ENCODE measurements around the gene ATP10A.

Gene ATP10A

DNA sequence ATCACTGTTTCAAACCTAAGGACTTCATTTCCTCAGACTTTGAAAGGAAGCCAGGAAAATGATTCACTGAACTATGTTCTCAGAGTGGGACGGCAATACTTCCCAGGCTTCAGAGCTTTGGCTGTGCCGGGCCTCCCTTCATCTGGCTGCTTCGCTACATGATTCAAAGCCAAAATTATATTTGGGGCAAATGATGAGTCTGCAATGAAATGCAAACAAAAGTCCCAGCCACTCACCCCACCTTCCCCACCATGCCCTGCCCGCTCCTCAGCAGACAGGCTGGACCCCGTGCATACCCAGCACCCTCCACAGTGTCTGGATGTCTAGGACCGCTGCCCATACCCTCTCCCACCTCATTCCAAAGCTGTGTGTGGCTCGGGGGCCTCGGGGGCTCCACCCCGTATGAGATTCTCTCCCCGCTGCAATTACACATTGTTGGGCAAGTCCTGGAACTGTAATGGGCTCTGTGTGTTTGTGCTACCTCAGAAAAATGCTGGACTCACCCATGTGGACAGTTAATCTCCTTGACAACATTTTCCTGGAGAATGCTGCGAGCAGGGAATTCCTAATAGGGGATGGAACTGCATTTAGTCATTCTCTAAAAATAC lies 32.2 kb downstream of the ATP10A start:
- Histone ChIP-seq H3K9ac (ENCODE audit: low read depth in 1 of 2, low read length in 2 of 2) (no peak overlapping the region), H3K9me3 (ENCODE audit: control insufficient read depth in 1 of 2, low read length in 2 of 2) (peaks cover 7 to 18% of the 10 kb centered on the region in 2 donors), H3K4me3 (ENCODE audit: low read depth in 1 of 2, low read length in 2 of 2) (peak overlapping the region in 1 of 2 donors; percentile 13), H3K4me1 (ENCODE audit: control insufficient read depth in 1 of 2, insufficient read depth in 2 of 2, low read length in 2 of 2) (no peaks in the 10 kb centered on the region), H3K27ac (ENCODE audit: low read depth, low read length) (no peak overlapping the region), H3K36me3 (ENCODE audit: control insufficient read depth in 1 of 2, insufficient read depth in 2 of 2, low read length in 2 of 2) (no peaks in the 10 kb centered on the region), H3K27me3 (ENCODE audit: control insufficient read depth in 1 of 2, insufficient read depth in 2 of 2, low read length in 2 of 2) (no peaks in the 10 kb centered on the region)

- Histone ChIP-seq H3K4me3 (ENCODE audit: low read depth in 1 of 2, low read length in 2 of 2) (no peak overlapping the region), H3K27me3 (ENCODE audit: control insufficient read depth in 1 of 2, insufficient read depth in 2 of 2, low read length in 2 of 2) (no peaks in the 10 kb centered on the region), H3K27ac (ENCODE audit: low read depth, low read length) (no peak overlapping the region), H3K9me3 (ENCODE audit: control insufficient read depth in 1 of 2, low read length in 2 of 2) (peaks cover 7 to 11% of the 10 kb centered on the region in 2 donors), H3K4me1 (ENCODE audit: control insufficient read depth in 1 of 2, insufficient read depth in 2 of 2, low read length in 2 of 2) (no peaks in the 10 kb centered on the region), H3K9ac (ENCODE audit: low read depth in 1 of 2, low read length in 2 of 2) (no peak overlapping the region), H3K36me3 (ENCODE audit: control insufficient read depth in 1 of 2, insufficient read depth in 2 of 2, low read length in 2 of 2) (no peaks in the 10 kb centered on the region)
Measured at GRCh38 chr15:25829073-25829472, 34.1 kb downstream of the ATP10A start.

DNA sequence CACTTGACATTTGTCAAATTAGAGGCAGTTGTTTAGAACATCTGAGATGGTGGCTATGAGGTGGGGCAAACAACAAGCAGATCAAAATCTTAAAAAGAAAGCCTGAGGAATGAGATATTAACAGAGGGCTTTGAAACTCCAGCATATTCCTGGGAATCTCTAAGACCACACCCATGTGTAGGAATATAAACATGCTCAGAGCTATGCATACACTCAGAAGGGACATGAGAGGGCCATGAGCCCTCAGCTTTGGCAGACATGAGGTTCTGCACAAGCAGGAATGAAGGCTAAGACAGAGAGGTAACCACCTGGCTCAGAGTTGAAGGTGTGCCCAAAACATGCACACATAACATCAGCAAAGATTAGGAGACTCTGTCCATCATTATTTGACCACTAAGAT lies 37.9 kb downstream of the ATP10A start:
- no peak overlapping the region for H3K27ac ChIP-seq (ENCODE audit: low read depth, low read length)
- no peaks in the 10 kb centered on the region for H3K4me1 ChIP-seq (ENCODE audit: control insufficient read depth in 1 of 2, insufficient read depth in 2 of 2, low read length in 2 of 2)

DNA sequence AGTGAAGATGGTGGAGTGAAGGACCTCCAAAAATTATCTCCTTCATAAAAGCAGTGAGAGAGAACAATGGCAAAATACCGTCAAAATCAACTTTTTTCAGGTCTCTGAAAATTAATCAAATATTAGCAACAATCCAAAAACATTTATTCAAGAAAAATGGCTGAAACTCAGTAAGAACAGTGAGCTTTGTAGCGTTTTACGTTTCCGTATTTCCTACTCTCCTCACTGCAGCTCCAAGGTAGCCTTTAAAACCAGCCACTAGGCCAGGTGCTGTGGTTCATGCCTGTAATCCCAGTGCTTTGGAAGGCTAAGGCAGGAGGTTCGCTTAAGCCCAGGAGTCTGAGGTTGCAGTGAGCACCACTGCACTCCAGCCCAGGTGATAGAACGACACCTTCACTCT lies 38.5 kb downstream of the ATP10A start:
- peaks cover 7 to 10% of the 10 kb centered on the region in 2 donors for H3K9me3 ChIP-seq (ENCODE audit: control insufficient read depth in 1 of 2, low read length in 2 of 2)
- H3K9ac ChIP-seq (ENCODE audit: low read depth in 1 of 2, low read length in 2 of 2): no peak overlapping the region
- no peaks in the 10 kb centered on the region for H3K4me1 ChIP-seq (ENCODE audit: control insufficient read depth in 1 of 2, insufficient read depth in 2 of 2, low read length in 2 of 2)
- no peak overlapping the region for H3K4me3 ChIP-seq (ENCODE audit: low read depth in 1 of 2, low read length in 2 of 2)
- H3K27me3 ChIP-seq (ENCODE audit: control insufficient read depth in 1 of 2, insufficient read depth in 2 of 2, low read length in 2 of 2): no peaks in the 10 kb centered on the region
- no peaks in the 10 kb centered on the region for H3K36me3 ChIP-seq (ENCODE audit: control insufficient read depth in 1 of 2, insufficient read depth in 2 of 2, low read length in 2 of 2)
- H3K27ac ChIP-seq (ENCODE audit: low read depth, low read length): no peak overlapping the region

More for the DNA sequence above, 37.9 kb downstream of the ATP10A start:
- no peak overlapping the region for H3K9ac ChIP-seq (ENCODE audit: low read depth in 1 of 2, low read length in 2 of 2)
- no peaks in the 10 kb centered on the region for H3K27me3 ChIP-seq (ENCODE audit: control insufficient read depth in 1 of 2, insufficient read depth in 2 of 2, low read length in 2 of 2)
- H3K4me3 ChIP-seq (ENCODE audit: low read depth in 1 of 2, low read length in 2 of 2): no peak overlapping the region
- H3K36me3 ChIP-seq (ENCODE audit: control insufficient read depth in 1 of 2, insufficient read depth in 2 of 2, low read length in 2 of 2): no peaks in the 10 kb centered on the region
- peaks cover 7 to 10% of the 10 kb centered on the region in 2 donors for H3K9me3 ChIP-seq (ENCODE audit: control insufficient read depth in 1 of 2, low read length in 2 of 2)

GRCh38 chr15:25812845-25813244 lies 50.3 kb downstream of the ATP10A start:
- Histone ChIP-seq H3K9me3 (ENCODE audit: control insufficient read depth in 1 of 2, low read length in 2 of 2) (peaks cover 11 to 12% of the 10 kb centered on the region in 2 donors), H3K27ac (ENCODE audit: low read depth, low read length) (no peak overlapping the region), H3K36me3 (ENCODE audit: control insufficient read depth in 1 of 2, insufficient read depth in 2 of 2, low read length in 2 of 2) (no peaks in the 10 kb centered on the region), H3K4me3 (ENCODE audit: low read depth in 1 of 2, low read length in 2 of 2) (no peak overlapping the region), H3K9ac (ENCODE audit: low read depth in 1 of 2, low read length in 2 of 2) (no peak overlapping the region), H3K4me1 (ENCODE audit: control insufficient read depth in 1 of 2, insufficient read depth in 2 of 2, low read length in 2 of 2) (peaks cover 3 to 7% of the 10 kb centered on the region in 2 donors), H3K27me3 (ENCODE audit: control insufficient read depth in 1 of 2, insufficient read depth in 2 of 2, low read length in 2 of 2) (no peaks in the 10 kb centered on the region)

DNA sequence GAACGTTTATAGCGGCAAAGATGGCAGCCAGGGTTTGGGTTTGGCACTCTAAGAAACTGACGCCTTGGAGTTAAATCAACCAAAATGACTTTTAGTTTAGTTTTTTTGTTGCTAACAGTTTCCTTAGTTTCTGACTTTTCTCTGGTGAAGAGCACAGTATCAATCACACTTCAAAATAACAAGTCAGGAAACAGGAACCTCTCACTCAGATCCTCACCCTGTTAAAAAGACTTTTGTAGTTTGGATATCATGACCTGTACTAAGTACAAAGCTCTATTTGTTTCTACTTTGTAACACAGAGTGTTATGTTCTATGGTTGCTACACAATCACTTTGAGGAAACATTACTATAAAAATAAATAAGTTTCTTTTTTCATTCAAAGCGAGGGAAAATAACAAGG lies 51.1 kb downstream of the ATP10A start:
- Histone ChIP-seq H3K9ac (ENCODE audit: low read depth in 1 of 2, low read length in 2 of 2) (no peak overlapping the region), H3K9me3 (ENCODE audit: control insufficient read depth in 1 of 2, low read length in 2 of 2) (peaks cover 11 to 12% of the 10 kb centered on the region in 2 donors), H3K4me1 (ENCODE audit: control insufficient read depth in 1 of 2, insufficient read depth in 2 of 2, low read length in 2 of 2) (peaks cover 3 to 7% of the 10 kb centered on the region in 2 donors), H3K4me3 (ENCODE audit: low read depth in 1 of 2, low read length in 2 of 2) (no peak overlapping the region), H3K27ac (ENCODE audit: low read depth, low read length) (no peak overlapping the region), H3K36me3 (ENCODE audit: control insufficient read depth in 1 of 2, insufficient read depth in 2 of 2, low read length in 2 of 2) (no peaks in the 10 kb centered on the region), H3K27me3 (ENCODE audit: control insufficient read depth in 1 of 2, insufficient read depth in 2 of 2, low read length in 2 of 2) (no peaks in the 10 kb centered on the region)

DNA sequence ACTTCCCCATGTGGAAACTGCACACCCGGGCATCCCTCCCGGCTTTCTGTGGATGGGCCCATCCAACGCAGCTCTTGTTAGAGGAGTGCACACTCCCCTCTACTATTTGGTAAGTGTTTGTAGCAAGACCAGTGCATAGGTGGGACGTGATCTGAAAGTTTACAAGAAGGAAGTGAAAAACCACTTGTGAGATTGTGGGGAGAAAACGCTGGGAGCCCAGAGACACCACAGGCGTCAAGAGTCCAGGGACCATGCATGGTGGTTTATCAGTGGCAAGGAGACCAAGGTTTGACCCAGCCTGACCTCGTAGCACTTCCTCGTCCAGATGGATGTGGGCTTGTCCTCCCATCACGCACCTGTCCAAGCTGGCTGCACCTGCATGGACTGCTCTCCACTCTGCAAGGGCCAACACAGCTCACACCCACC lies 51.6 kb downstream of the ATP10A start:
- H3K4me3 ChIP-seq (ENCODE audit: low read depth in 1 of 2, low read length in 2 of 2): no peak overlapping the region
- no peaks in the 10 kb centered on the region for H3K36me3 ChIP-seq (ENCODE audit: control insufficient read depth in 1 of 2, insufficient read depth in 2 of 2, low read length in 2 of 2)
- H3K9me3 ChIP-seq (ENCODE audit: control insufficient read depth in 1 of 2, low read length in 2 of 2): peaks cover 12 to 13% of the 10 kb centered on the region in 2 donors
- no peak overlapping the region for H3K27ac ChIP-seq (ENCODE audit: low read depth, low read length)
- H3K27me3 ChIP-seq (ENCODE audit: control insufficient read depth in 1 of 2, insufficient read depth in 2 of 2, low read length in 2 of 2): no peaks in the 10 kb centered on the region
- H3K9ac ChIP-seq (ENCODE audit: low read depth in 1 of 2, low read length in 2 of 2): no peak overlapping the region
- H3K4me1 ChIP-seq (ENCODE audit: control insufficient read depth in 1 of 2, insufficient read depth in 2 of 2, low read length in 2 of 2): peaks cover 3 to 7% of the 10 kb centered on the region in 2 donors

DNA sequence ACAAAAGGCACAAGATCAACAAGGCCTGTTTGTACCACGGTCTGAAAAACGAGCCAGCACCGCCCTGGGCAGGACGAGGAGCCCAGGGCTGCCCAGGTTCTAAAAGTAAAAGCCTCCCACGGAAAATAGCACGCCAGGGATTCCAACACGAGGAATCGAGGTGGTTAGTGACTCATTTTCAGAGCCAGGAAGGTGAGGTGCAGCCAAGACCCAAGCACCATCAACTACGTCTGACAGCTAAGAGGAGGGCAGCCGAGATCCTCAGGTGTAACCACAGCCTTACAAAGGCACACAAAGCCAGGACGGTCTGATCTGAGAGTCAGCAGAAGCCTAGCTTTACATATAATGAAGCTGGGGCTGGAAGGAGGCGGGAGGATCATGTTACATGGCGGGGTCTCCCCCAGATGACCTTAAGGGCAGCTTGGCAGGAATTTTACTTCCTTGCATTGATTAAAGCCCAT lies 52.5 kb downstream of the ATP10A start:
- peaks cover 3 to 7% of the 10 kb centered on the region in 2 donors for H3K4me1 ChIP-seq (ENCODE audit: control insufficient read depth in 1 of 2, insufficient read depth in 2 of 2, low read length in 2 of 2)
- peaks cover 12 to 13% of the 10 kb centered on the region in 2 donors for H3K9me3 ChIP-seq (ENCODE audit: control insufficient read depth in 1 of 2, low read length in 2 of 2)
- H3K9ac ChIP-seq (ENCODE audit: low read depth in 1 of 2, low read length in 2 of 2): no peak overlapping the region
- no peaks in the 10 kb centered on the region for H3K27me3 ChIP-seq (ENCODE audit: control insufficient read depth in 1 of 2, insufficient read depth in 2 of 2, low read length in 2 of 2)
- H3K36me3 ChIP-seq (ENCODE audit: control insufficient read depth in 1 of 2, insufficient read depth in 2 of 2, low read length in 2 of 2): no peaks in the 10 kb centered on the region
- no peak overlapping the region for H3K4me3 ChIP-seq (ENCODE audit: low read depth in 1 of 2, low read length in 2 of 2)
- H3K27ac ChIP-seq (ENCODE audit: low read depth, low read length): no peak overlapping the region

GRCh38 chr15:25810154-25810553 lies 53.0 kb downstream of the ATP10A start:
- Histone ChIP-seq H3K9ac (ENCODE audit: low read depth in 1 of 2, low read length in 2 of 2) (no peak overlapping the region), H3K36me3 (ENCODE audit: control insufficient read depth in 1 of 2, insufficient read depth in 2 of 2, low read length in 2 of 2) (no peaks in the 10 kb centered on the region), H3K4me3 (ENCODE audit: low read depth in 1 of 2, low read length in 2 of 2) (no peak overlapping the region), H3K4me1 (ENCODE audit: control insufficient read depth in 1 of 2, insufficient read depth in 2 of 2, low read length in 2 of 2) (peaks cover 3 to 7% of the 10 kb centered on the region in 2 donors), H3K27me3 (ENCODE audit: control insufficient read depth in 1 of 2, insufficient read depth in 2 of 2, low read length in 2 of 2) (no peaks in the 10 kb centered on the region), H3K27ac (ENCODE audit: low read depth, low read length) (no peak overlapping the region), H3K9me3 (ENCODE audit: control insufficient read depth in 1 of 2, low read length in 2 of 2) (peaks cover 12 to 13% of the 10 kb centered on the region in 2 donors)

- Histone ChIP-seq H3K27me3 (ENCODE audit: control insufficient read depth in 1 of 2, insufficient read depth in 2 of 2, low read length in 2 of 2) (no peaks in the 10 kb centered on the region), H3K27ac (ENCODE audit: low read depth, low read length) (no peak overlapping the region), H3K4me3 (ENCODE audit: low read depth in 1 of 2, low read length in 2 of 2) (no peak overlapping the region), H3K36me3 (ENCODE audit: control insufficient read depth in 1 of 2, insufficient read depth in 2 of 2, low read length in 2 of 2) (no peaks in the 10 kb centered on the region), H3K9me3 (ENCODE audit: control insufficient read depth in 1 of 2, low read length in 2 of 2) (peaks cover 19 to 21% of the 10 kb centered on the region in 2 donors), H3K4me1 (ENCODE audit: control insufficient read depth in 1 of 2, insufficient read depth in 2 of 2, low read length in 2 of 2) (peaks cover 3 to 7% of the 10 kb centered on the region in 2 donors), H3K9ac (ENCODE audit: low read depth in 1 of 2, low read length in 2 of 2) (no peak overlapping the region)
Measured at GRCh38 chr15:25807063-25807462, 56.1 kb downstream of the ATP10A start.

All from duodenal mucosa (tissue), 2 donors.